HG02970 (cell line): Measurements from ENCODE around the gene GINS2.

ENCODE experiments used
- ATAC-seq: cut with Tn5 transposase; IDR thresholded peaks from one replicate; pipeline ENCODE4 v1.9.1; 2021; ENCODE audit warnings: mild to moderate bottlenecking, moderate library complexity, moderate number of reproducible peaks; ENCODE audit not compliant: unreplicated experiment, low FRiP score

Gene GINS2

GRCh38 chr16:85644093-85644712 is 44.6 kb downstream of the GINS2 start:
- ATAC-seq, result no peak

- no peak for ATAC-seq
Measured at GRCh38 chr16:85643631-85644030, 45.1 kb downstream of the GINS2 start.

- ATAC-seq, result no peak
Measured at GRCh38 chr16:85642762-85643358, 45.9 kb downstream of the GINS2 start.

GRCh38 chr16:85641776-85642176 is 47.0 kb downstream of the GINS2 start:
- ATAC-seq, result no peak

GRCh38 chr16:85641305-85641704 is 47.4 kb downstream of the GINS2 start:
- no peak for ATAC-seq

GRCh38 chr16:85640585-85640984 is 48.2 kb downstream of the GINS2 start:
- ATAC-seq, result no peak

- no peak for ATAC-seq
Measured at GRCh38 chr16:85640254-85640558, 48.5 kb downstream of the GINS2 start.

- ATAC-seq, result no peak
Measured at GRCh38 chr16:85639529-85640253, 49.1 kb downstream of the GINS2 start.

- no peak for ATAC-seq
Measured at GRCh38 chr16:85638695-85639409, 49.9 kb downstream of the GINS2 start.

GRCh38 chr16:85637808-85638647 is 50.7 kb downstream of the GINS2 start:
- no peak for ATAC-seq

GRCh38 chr16:85637061-85637807 is 51.5 kb downstream of the GINS2 start:
- no peak for ATAC-seq

GRCh38 chr16:85636234-85636812 is 52.4 kb downstream of the GINS2 start:
- no peak for ATAC-seq

- ATAC-seq, result no peak
Measured at GRCh38 chr16:85635545-85636140, 53.1 kb downstream of the GINS2 start.

GRCh38 chr16:85634747-85635544 is 53.8 kb downstream of the GINS2 start:
- no peak for ATAC-seq

- ATAC-seq, result no peak
Measured at GRCh38 chr16:85633888-85634287, 54.9 kb downstream of the GINS2 start.

GRCh38 chr16:85633438-85633743 is 55.4 kb downstream of the GINS2 start:
- ATAC-seq, result no peak

GRCh38 chr16:85632709-85633437 is 55.9 kb downstream of the GINS2 start:
- no peak for ATAC-seq
